ENCODE data around the gene FHAD1. TPM values are rescaled to one million over a fixed set of nuclear protein-coding genes. Genes with fewer than 3 reads are reported as not detected.
"Not testable (repeated sequence)": the region's sequence is repeated elsewhere in the genome, so short reads cannot be mapped to it uniquely, and the experiment has no call there.

The FHAD1 gene
- total RNA-seq, 1 donor, result under 0.01 TPM

DNA sequence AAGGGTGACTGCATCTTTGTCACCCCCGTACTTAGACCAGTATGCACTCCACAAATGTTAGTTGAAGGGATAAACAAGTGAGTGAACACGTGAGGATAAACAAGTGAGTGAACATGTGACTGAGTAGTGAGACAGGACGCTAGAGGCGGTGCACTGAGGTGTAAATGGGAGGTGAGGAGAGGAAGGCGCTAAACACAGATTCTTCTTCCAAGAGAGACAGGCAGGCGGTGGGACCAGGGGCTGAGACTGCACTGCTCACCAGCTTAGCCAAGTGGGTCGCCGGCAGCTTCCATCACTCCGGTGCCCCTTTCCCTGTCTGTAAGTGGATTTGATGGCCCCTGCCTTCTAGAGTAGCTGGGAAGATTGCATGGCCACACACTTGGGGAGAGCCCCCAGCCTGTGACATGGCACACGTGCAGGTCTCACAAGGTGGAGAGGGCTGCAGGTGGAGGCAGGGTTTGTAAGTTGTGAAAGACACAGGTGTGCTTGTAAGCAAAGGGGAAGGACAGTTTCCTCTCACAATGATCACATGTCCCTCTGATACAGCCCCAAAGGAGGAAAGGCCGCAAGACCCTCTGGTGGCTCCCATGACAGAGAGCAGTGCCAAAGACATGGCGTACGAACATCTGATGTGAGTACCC is 115.2 kb downstream of the FHAD1 start:
- DNase-seq (ENCODE audit: low read depth in 2 of 3, low spot score in 2 of 3), result no peak

DNA sequence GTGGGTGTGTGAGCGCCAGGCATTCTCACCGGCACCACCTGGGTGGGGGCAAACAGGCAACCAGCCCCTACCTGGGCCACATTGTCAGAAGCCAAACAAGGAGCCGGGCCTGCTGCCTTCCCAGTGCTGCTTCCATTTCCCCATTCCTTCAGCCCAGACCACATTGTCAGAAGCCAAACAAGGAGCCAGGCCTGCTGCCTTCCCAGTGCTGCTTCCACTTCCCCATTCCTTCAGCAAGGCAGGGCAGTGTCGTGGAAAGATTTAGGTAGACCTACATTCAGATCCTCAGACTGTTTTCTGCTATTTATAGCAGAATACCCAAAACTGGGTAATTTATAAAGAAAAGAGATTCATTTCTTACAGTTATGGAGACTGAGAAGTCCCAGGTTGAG is 115.7 kb downstream of the FHAD1 start:
- DNase-seq (ENCODE audit: low read depth in 2 of 3, low spot score in 2 of 3), result no peak

GRCh38 chr1:15364740-15365139 is 117.7 kb downstream of the FHAD1 start:
- peak in 1 of 3 donors; percentile 53 for DNase-seq (ENCODE audit: low read depth in 2 of 3, low spot score in 2 of 3)

DNA sequence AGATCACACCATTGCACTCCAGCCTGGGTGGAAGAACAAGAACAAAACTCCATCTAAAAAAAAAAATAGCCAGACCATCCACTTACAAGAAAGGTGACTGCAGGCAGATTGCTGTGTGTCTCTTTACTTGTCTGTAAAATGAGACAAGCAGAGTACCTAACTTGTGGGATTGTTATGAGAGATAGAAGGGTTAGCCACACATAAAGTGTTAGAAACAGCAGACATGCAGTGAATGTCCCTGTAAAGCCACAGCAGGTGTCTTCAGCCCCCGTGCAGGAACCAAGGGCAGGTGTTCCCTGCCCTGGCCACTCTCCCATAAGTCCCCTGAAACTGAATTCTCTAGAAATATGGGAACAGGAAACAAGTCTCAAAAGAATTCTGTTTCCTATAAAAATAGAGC is 121.9 kb downstream of the FHAD1 start:
- no peak for DNase-seq (ENCODE audit: low read depth in 2 of 3, low spot score in 2 of 3)

DNA sequence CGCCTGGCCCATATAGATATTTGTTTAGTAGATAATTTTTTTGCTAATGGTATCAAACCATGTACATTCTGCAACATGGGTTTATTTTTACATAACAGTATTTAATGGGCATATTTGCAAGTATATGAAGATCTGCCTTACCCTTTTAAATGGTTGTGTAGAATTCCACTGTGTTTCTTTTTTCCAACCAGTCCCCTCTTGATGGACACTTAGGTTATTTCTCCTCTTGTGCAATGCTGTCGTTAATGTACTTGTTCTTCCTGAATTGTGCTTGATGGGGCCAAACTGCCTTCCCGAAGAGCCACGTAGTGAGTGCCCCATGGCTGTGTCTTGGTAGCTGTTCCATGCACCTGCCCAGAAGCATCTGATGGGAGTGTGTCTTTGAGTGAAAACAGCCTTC is 123.2 kb downstream of the FHAD1 start:
- DNase-seq (ENCODE audit: low read depth in 2 of 3, low spot score in 2 of 3), result no peak

DNA sequence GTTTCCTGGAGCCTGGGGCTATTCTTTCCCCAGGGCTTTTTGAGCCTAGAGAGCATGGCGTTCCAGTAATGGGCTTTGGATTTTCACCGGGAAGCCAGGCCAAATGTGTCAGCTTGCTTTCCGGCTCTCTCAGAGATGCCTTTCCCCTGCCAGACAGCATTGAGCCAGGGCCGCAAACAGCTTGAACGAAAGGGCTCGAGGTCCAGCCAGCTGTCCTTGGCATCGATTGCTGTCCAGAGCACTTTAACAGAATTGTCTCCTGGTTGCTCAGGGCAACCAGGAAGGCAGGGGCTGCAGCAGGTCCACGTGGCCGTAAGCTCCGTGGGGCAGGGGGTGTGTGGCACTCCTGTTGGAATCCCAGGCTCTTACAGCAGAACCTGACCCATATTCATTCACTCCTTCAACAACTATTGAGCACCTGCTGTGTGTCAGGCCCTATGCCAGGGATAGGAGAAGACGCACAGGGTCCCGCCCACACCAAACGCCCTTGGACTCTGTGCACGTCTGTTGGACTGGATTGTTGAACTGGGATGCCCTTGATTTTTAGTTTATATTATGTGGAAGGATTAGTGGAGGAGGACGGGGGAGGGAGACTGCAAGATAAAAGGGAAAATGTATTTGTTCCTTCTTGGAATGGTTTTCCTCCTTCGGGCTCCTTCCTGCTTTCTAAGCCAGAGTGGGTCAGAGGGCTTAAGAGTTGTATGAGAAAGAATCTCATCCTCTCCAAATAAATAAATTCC is 123.9 kb downstream of the FHAD1 start:
- DNase-seq (ENCODE audit: low read depth in 2 of 3, low spot score in 2 of 3), result no peak

DNA sequence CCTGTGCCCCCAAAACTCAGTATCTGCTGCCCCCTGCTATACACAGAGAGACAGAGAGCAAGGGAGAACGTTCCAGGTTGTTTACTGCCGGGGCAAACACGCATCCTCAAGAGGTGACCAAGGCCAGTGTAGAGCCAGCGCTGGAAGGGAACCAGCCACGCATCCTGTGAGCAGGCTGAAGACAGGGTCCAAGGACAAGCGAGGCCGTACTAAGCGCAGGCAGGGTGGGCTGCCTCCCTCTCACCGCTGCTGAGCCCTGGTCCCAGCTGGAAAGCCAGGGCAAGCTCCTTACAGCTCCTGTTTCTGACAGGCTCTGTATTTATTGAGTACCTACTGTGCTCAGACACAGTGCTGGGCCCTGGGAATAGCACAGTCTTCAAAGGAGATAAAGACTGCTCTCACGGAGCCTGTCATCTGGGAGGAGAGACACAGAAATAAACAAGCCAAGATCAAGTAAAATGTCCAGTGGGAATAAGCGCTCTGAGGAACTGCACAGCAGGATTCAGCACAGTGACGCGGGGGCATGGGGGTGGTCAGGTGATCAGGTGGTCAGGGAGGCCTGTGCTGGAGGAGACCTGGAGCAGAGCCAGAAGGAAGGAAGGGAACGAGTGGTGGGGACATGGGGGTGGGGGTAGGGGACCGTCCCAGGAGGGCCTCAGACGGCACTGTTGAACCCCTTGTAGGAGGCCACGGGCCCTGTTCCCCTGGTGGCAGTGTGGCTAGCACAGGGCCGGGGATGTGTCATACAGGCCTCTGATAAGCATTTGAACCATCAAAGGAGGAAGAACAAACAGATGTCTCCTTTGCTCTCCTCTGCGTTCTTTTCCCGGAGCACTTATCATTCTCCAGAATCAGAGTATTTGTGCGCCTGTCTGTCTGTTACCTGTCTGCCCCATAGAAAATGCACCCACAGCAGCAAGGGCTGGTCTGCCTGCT is 124.9 kb downstream of the FHAD1 start:
- DNase-seq (ENCODE audit: low read depth in 2 of 3, low spot score in 2 of 3), result no peak

DNA sequence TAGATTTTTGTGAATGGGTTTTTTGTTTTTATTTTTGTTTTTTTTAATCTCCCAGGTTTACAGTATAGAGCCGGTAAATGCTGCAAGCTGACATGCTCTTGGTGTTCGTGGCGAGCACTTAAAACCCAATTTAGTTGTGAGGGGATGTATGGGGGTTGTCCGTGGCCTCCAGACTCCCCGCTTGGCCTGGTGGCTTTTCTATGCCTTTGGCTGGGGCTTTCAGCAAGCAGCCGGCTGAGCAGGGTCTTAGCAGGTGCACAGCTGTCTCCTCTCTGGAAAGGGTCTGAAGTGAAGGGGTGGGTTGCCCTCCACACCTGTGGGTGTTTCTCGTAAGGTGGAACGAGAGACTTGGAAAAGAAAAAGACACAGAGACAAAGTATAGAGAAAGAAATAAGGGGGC is 131.7 kb downstream of the FHAD1 start:
- no peak for DNase-seq (ENCODE audit: low read depth in 2 of 3, low spot score in 2 of 3)

GRCh38 chr1:15379151-15379550 is 132.1 kb downstream of the FHAD1 start:
- not testable (repeated sequence) for DNase-seq (ENCODE audit: low read depth in 2 of 3, low spot score in 2 of 3)

DNA sequence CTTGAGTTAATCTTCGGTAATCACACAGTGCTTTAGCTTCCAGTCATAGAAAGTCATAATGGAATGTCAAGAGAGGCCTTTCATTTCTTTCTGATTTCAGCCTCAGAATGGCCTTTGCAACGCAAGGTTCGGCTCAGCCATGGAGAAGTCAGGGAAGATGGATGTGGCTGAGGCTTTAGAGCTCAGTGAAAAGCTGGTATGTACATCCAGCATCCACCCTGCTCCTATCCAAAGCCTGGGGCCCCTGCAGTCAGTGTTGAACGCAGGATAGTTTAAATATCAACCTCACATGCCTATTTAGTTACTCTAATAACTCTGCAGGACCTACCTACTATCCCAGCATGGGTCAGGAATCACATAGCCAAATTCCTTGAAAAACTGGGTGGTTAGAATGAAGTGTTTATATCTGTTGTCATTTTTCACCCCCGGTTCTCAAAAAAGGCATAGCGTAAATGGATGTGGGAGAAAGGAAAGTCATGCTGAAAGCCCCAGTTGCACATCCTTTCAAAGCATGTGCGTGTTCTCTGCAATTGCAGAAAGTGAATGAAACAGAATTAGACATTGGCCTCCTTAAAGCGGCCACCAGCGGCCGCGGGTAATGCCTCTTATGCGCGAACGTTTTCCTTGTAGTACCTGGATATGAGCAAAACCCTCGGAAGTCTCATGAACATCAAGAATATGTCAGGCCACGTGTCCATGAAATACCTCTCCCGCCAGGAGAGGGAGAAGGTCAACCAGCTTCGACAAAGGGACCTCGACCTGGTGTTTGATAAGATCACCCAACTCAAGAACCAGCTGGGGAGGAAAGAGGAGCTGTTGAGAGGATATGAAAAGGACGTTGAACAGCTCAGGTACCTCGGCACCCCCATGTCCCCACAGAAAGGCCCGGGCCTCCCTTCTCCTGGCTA is 133.8 kb downstream of the FHAD1 start:
- DNase-seq (ENCODE audit: low read depth in 2 of 3, low spot score in 2 of 3), result no peak

DNA sequence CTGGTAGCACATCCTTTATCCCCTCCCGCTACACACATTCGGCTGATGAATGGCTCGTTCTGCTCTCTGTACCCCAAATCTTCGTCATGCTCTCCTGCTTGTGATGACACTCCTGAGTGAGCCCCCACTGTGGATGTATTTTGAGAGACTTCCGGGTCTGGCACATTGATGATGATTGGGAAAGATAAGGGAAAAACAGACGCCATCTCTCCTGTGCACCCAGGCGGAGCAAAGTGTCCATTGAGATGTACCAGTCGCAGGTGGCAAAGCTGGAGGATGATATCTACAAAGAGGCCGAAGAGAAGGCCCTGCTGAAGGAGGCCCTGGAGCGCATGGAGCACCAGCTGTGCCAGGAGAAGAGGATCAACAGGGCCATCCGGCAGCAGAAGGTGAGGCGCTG is 134.8 kb downstream of the FHAD1 start:
- DNase-seq (ENCODE audit: low read depth in 2 of 3, low spot score in 2 of 3), result no peak

DNA sequence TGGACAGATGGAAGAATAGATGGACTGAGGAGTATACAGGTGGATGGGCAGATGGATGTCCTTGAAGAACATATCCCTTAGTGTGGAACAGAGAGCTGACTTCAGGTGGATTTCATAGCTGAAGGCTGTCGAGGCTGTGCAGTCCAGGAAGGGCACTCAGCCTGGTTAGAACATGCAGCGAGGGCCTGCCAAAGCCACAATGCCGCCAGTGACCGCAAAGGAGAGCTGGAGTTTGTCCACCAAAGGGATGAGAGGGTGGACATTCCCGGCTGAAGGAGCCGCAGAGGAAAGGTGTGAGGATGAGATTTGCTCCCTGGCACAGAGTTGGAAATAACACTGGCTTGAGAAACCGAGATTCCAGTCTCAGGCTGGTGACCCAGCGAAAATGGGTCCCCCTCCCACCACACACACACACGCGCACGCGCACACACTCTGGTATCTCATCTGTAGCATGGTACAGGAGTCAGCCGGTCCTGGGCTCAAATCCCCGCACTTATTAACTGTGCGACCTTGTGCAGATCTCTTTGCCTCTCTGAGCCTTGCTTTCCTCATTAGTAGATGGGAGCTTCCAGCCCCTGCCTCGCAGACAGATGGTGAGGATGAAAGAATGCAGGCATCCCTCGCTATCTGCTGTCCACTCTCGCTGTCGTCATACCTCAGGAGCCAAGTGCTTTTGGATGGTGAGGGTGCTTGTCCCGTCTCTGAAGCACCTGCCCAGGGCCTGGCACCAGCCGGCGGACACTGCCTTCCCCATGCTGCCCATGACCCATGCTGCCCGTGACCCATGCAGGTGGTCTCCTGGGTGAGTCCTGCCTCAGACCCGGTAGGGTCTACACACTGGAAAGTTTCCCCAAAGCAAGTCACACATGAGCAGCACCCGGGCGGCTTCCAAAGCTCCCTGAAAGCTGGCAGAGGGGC is 135.8 kb downstream of the FHAD1 start:
- no peak for DNase-seq (ENCODE audit: low read depth in 2 of 3, low spot score in 2 of 3)

DNA sequence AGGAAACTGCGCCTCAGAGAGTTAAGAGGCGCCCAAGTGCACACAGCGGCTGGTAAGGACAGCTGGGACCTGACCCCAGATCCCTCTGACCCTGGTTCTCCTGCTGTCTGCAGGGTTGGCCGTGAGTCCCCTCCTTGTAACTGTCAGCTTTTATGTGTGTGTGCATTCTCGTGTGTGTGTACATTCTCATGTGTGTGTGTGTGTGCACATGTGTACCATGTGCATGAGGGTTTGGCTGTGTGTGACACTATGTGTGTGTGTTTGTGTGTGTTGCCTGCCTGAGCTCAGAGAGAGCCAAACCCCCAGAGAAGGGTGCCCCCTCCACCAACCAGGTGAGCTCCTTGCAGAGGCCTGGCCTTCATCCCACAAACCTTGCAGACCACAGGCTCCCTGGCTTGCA is 136.8 kb downstream of the FHAD1 start:
- DNase-seq (ENCODE audit: low read depth in 2 of 3, low spot score in 2 of 3), result no peak

DNA sequence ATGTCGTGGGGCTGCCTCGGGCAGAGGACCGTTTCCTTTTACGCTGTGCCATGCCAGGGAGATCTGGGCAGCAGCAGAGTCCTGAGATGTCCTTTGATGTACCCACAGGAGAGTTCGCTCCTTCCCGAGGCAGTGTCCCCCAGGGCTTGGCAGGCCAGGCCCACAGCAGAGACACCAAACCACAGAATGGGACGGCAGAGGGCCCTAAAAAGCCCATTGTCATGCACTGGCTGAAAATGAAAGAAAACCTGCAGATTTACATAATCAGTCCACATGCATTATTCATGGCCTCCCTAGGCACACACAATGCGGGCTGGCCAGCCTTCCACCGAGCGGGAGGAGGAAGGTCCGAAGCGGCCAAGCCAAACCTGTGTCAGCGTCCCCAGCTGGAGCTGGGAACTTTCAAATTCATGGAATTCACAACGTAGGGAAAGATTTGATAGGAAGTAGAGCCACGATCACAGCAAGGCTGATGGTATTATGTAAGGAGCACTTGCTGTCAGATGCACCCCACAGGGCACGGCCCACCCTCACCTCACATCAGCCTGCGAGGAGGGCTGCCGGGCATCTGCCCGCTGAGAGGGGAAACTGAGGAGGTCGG is 137.4 kb downstream of the FHAD1 start:
- peak in 2 of 3 donors; percentile 37 to 63 for DNase-seq (ENCODE audit: low read depth in 2 of 3, low spot score in 2 of 3)

DNA sequence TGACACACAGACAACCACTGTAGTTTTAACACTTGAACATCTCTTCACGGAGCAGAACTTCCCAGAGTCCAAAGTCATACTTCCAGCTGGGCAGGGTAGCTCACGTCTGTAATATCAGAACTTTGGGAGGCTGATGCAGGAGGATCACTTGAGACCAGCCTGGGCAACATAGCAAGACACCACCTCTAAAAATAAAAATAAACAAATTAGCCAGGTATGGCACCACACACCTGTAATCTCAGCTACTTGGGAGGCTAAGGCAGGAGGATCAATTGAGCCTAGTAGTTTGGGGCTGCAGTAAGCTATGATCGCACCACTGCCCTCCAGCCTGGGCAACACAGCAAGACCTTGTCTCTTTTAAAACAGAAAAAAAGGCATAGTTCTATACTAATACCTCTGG is 138.4 kb downstream of the FHAD1 start:
- DNase-seq (ENCODE audit: low read depth in 2 of 3, low spot score in 2 of 3), result no peak

GRCh38 chr1:15386164-15386749 is 139.2 kb downstream of the FHAD1 start:
- peak in 2 of 3 donors; percentile 51 to 74 for DNase-seq (ENCODE audit: low read depth in 2 of 3, low spot score in 2 of 3)

DNA sequence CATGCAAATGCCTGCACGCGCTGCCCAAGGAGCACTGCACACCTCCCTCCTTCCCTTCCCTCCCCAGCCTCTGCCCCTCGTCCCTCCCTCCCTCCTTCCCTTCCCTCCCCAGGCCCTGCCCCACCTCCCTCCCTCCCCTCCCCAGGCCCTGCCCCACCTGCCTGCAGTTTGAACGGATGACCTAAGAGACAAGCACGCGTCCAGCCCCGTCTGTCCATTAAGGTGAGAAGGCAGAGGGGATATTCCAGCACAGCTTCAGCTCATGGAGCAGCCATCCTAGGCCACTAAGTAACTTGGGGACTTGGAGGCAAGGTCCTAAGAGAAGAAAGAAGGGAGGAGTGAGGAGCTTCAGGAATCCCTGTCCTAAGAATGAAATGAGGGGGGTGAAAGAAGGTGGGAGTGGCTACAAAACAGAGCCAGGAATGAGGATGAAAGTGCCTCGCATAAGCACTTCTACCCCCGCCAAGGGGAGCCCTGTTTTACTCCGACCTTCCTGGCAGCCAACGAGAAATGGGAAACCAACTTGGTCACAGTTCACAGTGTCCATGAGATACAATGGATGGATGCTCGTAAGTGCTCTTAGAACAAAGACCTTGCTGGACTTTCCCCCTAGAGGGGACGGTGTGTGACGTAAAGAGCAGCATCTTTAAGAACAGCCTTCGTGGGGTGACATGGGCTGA is 141.3 kb downstream of the FHAD1 start:
- no peak for DNase-seq (ENCODE audit: low read depth in 2 of 3, low spot score in 2 of 3)

- DNase-seq (ENCODE audit: low read depth in 2 of 3, low spot score in 2 of 3), result not testable (repeated sequence)
Observed at GRCh38 chr1:15389828-15390227, 142.8 kb downstream of the FHAD1 start.
